Keratinocyte (primary cell): ENCODE results near the gene ADGRB2. TPM values are rescaled to one million over a fixed set of nuclear protein-coding genes. Genes with fewer than 3 reads are reported as not detected.

Source experiments
- DNase-seq: peaks from one replicate; pipeline ENCODE4 v3.0.0-alpha.2; 2011; ENCODE audit warnings: low read depth, missing footprints, low spot score
- FAIRE-seq: peaks from 2 replicates; lab custom pipeline; 2011; peaks lifted over from hg19 to GRCh38; lab: Jason Lieb, UNC
- H2AFZ ChIP-seq: 2 replicates; pipeline ENCODE4 v1.6.0; 2012; ENCODE audit warnings: low read length, control low read depth, inconsistent platforms; ENCODE audit not compliant: control insufficient read depth
- H3K27ac ChIP-seq: 2 replicates; pipeline ENCODE4 v1.5.1; 2011; ENCODE audit warnings: low read length; ENCODE audit not compliant: control insufficient read depth, insufficient read depth
- H3K27me3 ChIP-seq: 3 replicates; pipeline ENCODE4 v1.6.0; 2011; ENCODE audit warnings: low read length; ENCODE audit not compliant: control insufficient read depth, insufficient read depth; ENCODE audit errors: extremely low read depth
- H3K36me3 ChIP-seq, 2 experiments: 2 replicates in 1 of 2; 3 replicates in 1 of 2; pipeline ENCODE4 v1.5.1; 2011; ENCODE audit warnings: low read length in 2 of 2, mild to moderate bottlenecking in 1 of 2; ENCODE audit not compliant: control insufficient read depth in 2 of 2, insufficient read depth in 2 of 2; ENCODE audit errors: extremely low read depth in 1 of 2
- H3K4me1 ChIP-seq: 3 replicates; pipeline ENCODE4 v1.5.1; 2011; ENCODE audit warnings: low read length; ENCODE audit not compliant: control insufficient read depth, insufficient read depth; ENCODE audit errors: extremely low read depth
- H3K4me2 ChIP-seq: 3 replicates; pipeline ENCODE4 v1.6.0; 2011; ENCODE audit warnings: low read depth, low read length; ENCODE audit not compliant: control insufficient read depth, insufficient read depth; ENCODE audit errors: extremely low read depth
- H3K4me3 ChIP-seq, 3 experiments: fragments of 200-600 bp in 1 of 3; sonication (generic) in 1 of 3; 2 replicates in 2 of 3; 3 replicates in 1 of 3; pipeline ENCODE4 v1.5.1; 2011 to 2016; ENCODE audit warnings: low read length in 3 of 3, mild to moderate bottlenecking in 3 of 3, control low read depth in 2 of 3, inconsistent platforms in 1 of 3, low read depth in 1 of 3, mixed read lengths in 1 of 3, mixed run types in 1 of 3, moderate library complexity in 1 of 3; ENCODE audit not compliant: control insufficient read depth in 2 of 3, insufficient read depth in 2 of 3; ENCODE audit errors: extremely low read depth in 1 of 3
- H3K79me2 ChIP-seq: 2 replicates; pipeline ENCODE4 v1.6.0; 2012; ENCODE audit warnings: low read length; ENCODE audit not compliant: control insufficient read depth, insufficient read depth
- H3K9ac ChIP-seq: 3 replicates; pipeline ENCODE4 v1.6.0; 2011; ENCODE audit warnings: low read length; ENCODE audit not compliant: control insufficient read depth, insufficient read depth; ENCODE audit errors: extremely low read depth
- H3K9me1 ChIP-seq: 3 replicates; pipeline ENCODE4 v1.6.0; 2011; ENCODE audit warnings: low read length; ENCODE audit not compliant: control insufficient read depth, insufficient read depth; ENCODE audit errors: extremely low read depth
- H3K9me3 ChIP-seq: 2 replicates; pipeline ENCODE4 v1.5.1; 2012; ENCODE audit warnings: low read depth, low read length; ENCODE audit not compliant: control insufficient read depth
- H4K20me1 ChIP-seq: 3 replicates; pipeline ENCODE4 v1.6.0; 2011; ENCODE audit warnings: low read length; ENCODE audit not compliant: control insufficient read depth, insufficient read depth; ENCODE audit errors: extremely low read depth
- CTCF ChIP-seq, 3 experiments: IDR thresholded peaks in 1 of 3; conservative IDR thresholded peaks in 1 of 3; optimal IDR thresholded peaks in 1 of 3; 2 replicates in 2 of 3; 3 replicates in 1 of 3; pipeline versions ENCODE3 to v1.5.1; 2011; ENCODE audit warnings: low read length in 3 of 3, mild to moderate bottlenecking in 3 of 3, moderate library complexity in 2 of 3, control low read depth in 1 of 3, inconsistent platforms in 1 of 3; ENCODE audit not compliant: insufficient read depth in 2 of 3; ENCODE audit errors: extremely low read depth in 1 of 3
- EZH2 ChIP-seq: IDR thresholded peaks from one replicate; pipeline ENCODE4 v1.6.1; 2012; ENCODE audit warnings: inconsistent platforms, mild to moderate bottlenecking, low read length, moderate library complexity
- dilution Hi-C: fragments of 300-500 bp; cut with MboI; formaldehyde crosslinking; loops from one replicate; pipeline ENCODE4 v1.7.0; 2020; ENCODE audit warnings: low sequenced_read_pairs; ENCODE audit not compliant: extremely low pct_ligation_motif_present
- polyA plus RNA-seq, 5 experiments: library from polyadenylated mRNA; depleted of rRNA in 3 of 5; stranded (reverse) in 3 of 5; stranded (forward) in 1 of 5; unstranded in 1 of 5; fragments of >200 nt; gene quantifications; 1 replicate in 1 of 5; 2 replicates in 3 of 5; 3 replicates in 1 of 5; pipeline versions ENCODE4 v1.2.1 to v1.2.3, GENCODE V29; 2011 to 2012; ENCODE audit warnings: missing spikeins in 2 of 5, low read depth in 1 of 5, low replicate concordance in 1 of 5

ADGRB2 gene
- polyA plus RNA-seq, 1 donor (not counting 4 experiments of a cell fraction or from before 2014, with no cell fraction given), result 0.68 TPM

GRCh38 chr1:31725777-31726535 lies 38.2 kb downstream of the ADGRB2 start:
- Histone ChIP-seq H4K20me1 (no peaks in the 10 kb centered on the region), H3K4me3 (no peak overlapping the region), H3K79me2 (no peaks in the 10 kb centered on the region), H3K27me3 (peaks cover under 1% of the 10 kb centered on the region), H3K27ac (no peak overlapping the region), H3K9ac (no peak overlapping the region), H2AFZ (no peak overlapping the region), H3K9me1 (no peaks in the 10 kb centered on the region), H3K9me3 (no peaks in the 10 kb centered on the region), H3K36me3 (no peaks in the 10 kb centered on the region), H3K4me2 (no peak overlapping the region), H3K4me1 (no peaks in the 10 kb centered on the region)
- FAIRE-seq (no peak), DNase-seq (no peak)
- dilution Hi-C loops, result no loop called here
- TF ChIP-seq CTCF (optimal IDR thresholded peaks at IDR 0.05 in 1 of 3, IDR thresholded peaks at IDR 0.05 in 1 of 3, conservative IDR thresholded peaks at IDR 0.05 in 1 of 3; ENCODE audit: extremely low read depth in 1 of 3, insufficient read depth in 2 of 3, low read length in 3 of 3) (no peak), EZH2 (no peak)

- Histone ChIP-seq H3K9me1 (no peaks in the 10 kb centered on the region), H3K9me3 (no peaks in the 10 kb centered on the region), H3K36me3 (no peaks in the 10 kb centered on the region), H3K27ac (no peak overlapping the region), H3K4me3 (no peak overlapping the region), H4K20me1 (no peaks in the 10 kb centered on the region), H3K27me3 (peaks cover 5% of the 10 kb centered on the region), H3K4me1 (no peaks in the 10 kb centered on the region), H2AFZ (no peak overlapping the region), H3K79me2 (no peaks in the 10 kb centered on the region), H3K4me2 (no peak overlapping the region), H3K9ac (no peak overlapping the region)
- TF ChIP-seq EZH2, result no peak
- TF ChIP-seq CTCF (optimal IDR thresholded peaks at IDR 0.05 in 1 of 3, IDR thresholded peaks at IDR 0.05 in 1 of 3, conservative IDR thresholded peaks at IDR 0.05 in 1 of 3; ENCODE audit: extremely low read depth in 1 of 3, insufficient read depth in 2 of 3, low read length in 3 of 3), result no peak
- dilution Hi-C loops, result no loop called here
- no peak for FAIRE-seq
- no peak for DNase-seq
Observed at GRCh38 chr1:31725134-31725533, 39.0 kb downstream of the ADGRB2 start.
